HCT116 (cell line): ENCODE measurements around the gene AHRR.

Experiments
- CTCF ChIP-seq, 3 experiments: fragments of 200-600 bp in 1 of 3; sonication (generic) in 1 of 3; IDR thresholded peaks in 2 of 3; conservative IDR thresholded peaks in 1 of 3; 2 replicates each; pipeline ENCODE4 v1.5.1; 2012 to 2017; ENCODE audit warnings: low read depth in 2 of 3, low read length in 2 of 3, antibody characterized with exemption in 1 of 3, borderline replicate concordance in 1 of 3, control low read depth in 1 of 3, mild to moderate bottlenecking in 1 of 3, mixed read lengths in 1 of 3, mixed run types in 1 of 3, moderate library complexity in 1 of 3; ENCODE audit not compliant: insufficient read depth in 1 of 3
- EZH2 ChIP-seq: fragments of 200-600 bp; sonication (generic); IDR thresholded peaks from 2 replicates; pipeline ENCODE4 v1.6.1; 2017; ENCODE audit warnings: antibody characterized with exemption, mixed run types
- POLR2A ChIP-seq: IDR thresholded peaks from 2 replicates; pipeline ENCODE4 v1.7.0; 2011; ENCODE audit warnings: borderline replicate concordance; ENCODE audit not compliant: insufficient read depth, insufficient read length; ENCODE audit errors: extremely low read depth
- REST ChIP-seq: IDR thresholded peaks from 2 replicates; pipeline ENCODE4 v1.6.1; 2012; ENCODE audit warnings: low read depth

DNA sequence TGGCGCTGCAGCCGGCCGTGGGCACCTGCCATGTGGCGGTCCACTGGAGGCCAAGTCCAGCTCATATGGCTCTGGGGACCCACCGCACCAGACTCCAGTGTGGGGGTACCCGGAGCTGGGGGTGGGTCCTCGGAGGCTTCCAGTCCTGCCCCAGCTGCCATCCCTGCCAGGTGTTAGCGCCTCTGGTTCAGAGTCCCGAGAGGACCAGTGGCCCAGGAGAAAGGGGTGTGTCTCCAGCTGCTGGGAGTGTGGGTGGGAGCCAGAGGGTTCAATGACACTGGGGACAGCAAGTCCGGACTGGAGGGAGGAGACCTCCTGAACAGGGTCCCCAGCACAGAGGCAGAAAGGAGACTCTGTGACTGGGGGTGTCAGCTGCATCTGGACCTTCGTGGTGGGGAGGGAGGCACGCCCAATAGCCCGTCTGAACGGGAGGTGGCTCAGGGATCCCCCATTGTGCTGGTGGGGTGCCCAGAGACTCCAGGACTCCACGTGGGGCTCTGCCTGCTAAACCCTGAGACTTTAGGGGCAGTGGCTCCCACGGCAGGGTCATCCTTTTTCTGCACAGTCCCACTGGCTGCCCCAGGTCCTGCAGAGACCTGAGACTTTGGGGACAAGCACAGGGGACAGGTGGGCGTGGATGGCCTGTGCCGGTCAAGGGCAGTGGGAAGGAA lies 2.4 kb upstream of the AHRR start:
- TF ChIP-seq CTCF (IDR thresholded peaks at IDR 0.05 in 2 of 3, conservative IDR thresholded peaks at IDR 0.05 in 1 of 3; ENCODE audit: borderline replicate concordance in 1 of 3, insufficient read depth in 1 of 3, low read depth in 2 of 3, low read length in 2 of 3) (no peak), REST (no peak), EZH2 (no peak), POLR2A (no peak)
